ENCODE results near the gene MAGEH1.

Gene MAGEH1

DNA sequence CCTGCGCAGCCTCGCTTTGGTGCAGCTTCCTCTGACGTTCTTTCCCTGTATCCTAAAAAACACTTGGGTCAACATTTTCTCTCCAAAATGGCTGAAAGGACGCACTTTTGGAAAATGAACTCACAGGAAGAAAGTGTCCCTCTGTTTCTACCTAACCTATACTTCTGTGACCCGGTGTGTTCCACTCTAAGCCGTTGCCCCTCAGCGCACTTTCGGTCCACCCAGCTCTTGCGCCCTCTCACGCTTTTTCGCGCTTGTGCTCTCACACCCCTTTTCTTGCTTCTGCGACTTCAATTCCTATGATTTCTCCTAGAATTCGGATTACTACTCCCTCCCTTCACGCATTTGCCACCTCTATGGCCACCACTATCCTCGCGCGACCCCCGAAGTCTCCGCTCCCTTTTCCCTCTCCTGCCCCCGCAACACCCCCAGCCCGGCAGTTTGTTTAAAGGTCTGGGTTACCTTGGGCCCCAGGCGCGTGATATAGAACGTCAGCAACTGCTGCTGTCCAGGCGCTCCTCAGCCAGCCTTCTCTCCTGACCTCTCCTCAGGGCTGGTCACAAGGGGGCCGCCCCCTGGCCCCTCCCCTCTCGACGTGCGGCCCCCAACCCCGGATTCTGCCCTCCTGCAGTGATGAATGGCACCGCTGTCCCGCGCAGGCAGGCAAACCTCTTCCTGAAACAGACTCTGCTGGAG, 37.5 kb downstream of the MAGEH1 start, which contains the start of gene USP51:
Gene USP51, minus strand, starts transcription at position 535 of the 696 bp plus-strand sequence. CDS start 909 bp downstream, outside the sequence.
- FAIRE-seq (peak; percentile 85), DNase-seq (ENCODE audit: insufficient read length, low spot score) (peak; percentile 9)

- no peak for FAIRE-seq
- no peak for DNase-seq (ENCODE audit: insufficient read length, low spot score)
These were observed 38.2 kb downstream of the MAGEH1 start for GRCh38 chrX:55490121-55490520.

DNA sequence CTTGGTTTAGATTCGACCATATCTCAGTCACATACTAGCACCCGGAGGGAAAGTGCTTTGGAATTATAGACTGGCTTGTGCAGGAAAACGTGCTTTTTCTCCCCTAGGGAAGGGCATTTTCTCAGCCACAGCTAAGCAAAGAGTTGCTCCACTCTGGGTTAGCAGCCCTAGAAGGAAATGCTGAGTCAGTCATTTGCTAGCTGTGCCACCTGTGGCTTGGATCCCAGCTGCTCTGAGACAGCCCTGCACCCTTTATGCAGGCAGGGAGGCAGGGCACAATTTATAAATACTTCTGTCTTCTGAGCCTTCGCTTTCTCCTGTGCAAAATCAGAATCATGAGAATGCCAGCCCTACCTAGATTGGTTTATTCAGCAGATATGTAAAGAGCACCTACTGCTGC, 39.0 kb downstream of the MAGEH1 start:
- FAIRE-seq (no peak), DNase-seq (ENCODE audit: insufficient read length, low spot score) (no peak)
